NCI-H524 treated with DMSO at 0.1 percent for 48 hours (cell line): Measurements from ENCODE around the gene PTGDS.

Source experiments
- DNase-seq: peaks from one replicate; lab custom pipeline; 2025; lab: John Stamatoyannopoulos, UW

Gene PTGDS

GRCh38 chr9:136973618-136974617 is 3.4 kb upstream of the PTGDS start:
- no peak for DNase-seq

- DNase-seq = no peak
These were observed 2.3 kb upstream of the PTGDS start for GRCh38 chr9:136974817-136975535.

- no peak for DNase-seq
These were observed 1.7 kb upstream of the PTGDS start for GRCh38 chr9:136975644-136976043.

- DNase-seq = no peak
These were observed 357 bp downstream of the PTGDS start for GRCh38 chr9:136977649-136978072.

GRCh38 chr9:136978073-136978864 is 965 bp downstream of the PTGDS start:
- no peak for DNase-seq

GRCh38 chr9:136978865-136979544 is 1.7 kb downstream of the PTGDS start:
- DNase-seq = no peak

GRCh38 chr9:136979769-136980587 is 2.7 kb downstream of the PTGDS start:
- no peak for DNase-seq

GRCh38 chr9:136980669-136981478 is 3.6 kb downstream of the PTGDS start:
- no peak for DNase-seq

GRCh38 chr9:136981588-136982231 is 4.4 kb downstream of the PTGDS start:
- no peak for DNase-seq

- DNase-seq = no peak
These were observed 5.1 kb downstream of the PTGDS start, which contains the start of gene LCNL1 for GRCh38 chr9:136982232-136983051. Gene LCNL1 (plus strand): TSS chr9:136982993. CDS start chr9:136983587, 594 bp downstream.

- no peak for DNase-seq
These were observed 5.9 kb downstream of the PTGDS start for GRCh38 chr9:136983167-136983566.

GRCh38 chr9:136983656-136984314 is 6.5 kb downstream of the PTGDS start:
- DNase-seq = no peak

GRCh38 chr9:136984464-136985026 is 7.2 kb downstream of the PTGDS start:
- no peak for DNase-seq

GRCh38 chr9:136985027-136985602 is 7.8 kb downstream of the PTGDS start:
- no peak for DNase-seq

- DNase-seq = no peak
These were observed 8.5 kb downstream of the PTGDS start for GRCh38 chr9:136985853-136986252.

GRCh38 chr9:136988872-136989271 is 11.6 kb downstream of the PTGDS start:
- DNase-seq = no peak
